Measurements from ENCODE around the gene CASP8AP2. TPM values are rescaled to one million over a fixed set of nuclear protein-coding genes. Genes with fewer than 3 reads are reported as not detected.
"Not testable (repeated sequence)": the region's sequence is repeated elsewhere in the genome, so short reads cannot be mapped to it uniquely, and the experiment has no call there.

The CASP8AP2 gene
- polyA plus RNA-seq, 10 donors, result 10.7 to 19.2 (median 16.1) TPM

DNA sequence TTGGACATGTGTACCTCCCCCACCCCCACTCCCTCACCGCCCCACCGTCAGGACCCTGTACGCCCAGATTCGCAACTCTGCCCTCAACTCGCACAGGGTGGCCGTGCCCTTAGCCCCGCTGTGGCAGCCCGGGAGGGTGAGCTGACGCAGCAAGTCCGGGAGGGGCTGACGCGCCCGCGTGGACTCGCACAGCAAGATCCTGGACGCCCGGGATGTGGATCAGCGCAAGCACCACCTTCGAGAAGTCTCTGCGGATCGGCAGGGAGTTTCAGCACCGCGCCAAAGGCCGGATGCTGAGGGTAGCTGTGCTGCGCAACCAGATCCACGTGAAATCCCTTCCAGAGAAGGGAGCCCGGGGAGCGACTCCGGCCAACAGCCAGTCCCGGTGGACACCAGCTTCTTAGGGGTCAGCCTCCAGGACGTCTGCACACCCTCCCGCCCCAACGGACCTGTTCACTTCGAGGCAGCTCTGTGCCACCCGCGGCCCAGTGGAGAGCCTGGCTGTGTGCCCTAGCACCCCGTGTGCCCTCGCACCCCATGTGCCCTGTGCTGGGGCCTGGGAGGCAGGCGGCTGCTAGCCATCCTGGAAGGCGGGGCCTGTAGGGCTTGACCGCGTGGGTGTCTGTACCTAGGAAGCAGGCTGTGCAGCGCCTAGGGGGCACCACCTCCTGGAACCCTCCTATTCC lies 57.9 kb downstream of the CASP8AP2 start:
- DNase-seq, result no peak

DNA sequence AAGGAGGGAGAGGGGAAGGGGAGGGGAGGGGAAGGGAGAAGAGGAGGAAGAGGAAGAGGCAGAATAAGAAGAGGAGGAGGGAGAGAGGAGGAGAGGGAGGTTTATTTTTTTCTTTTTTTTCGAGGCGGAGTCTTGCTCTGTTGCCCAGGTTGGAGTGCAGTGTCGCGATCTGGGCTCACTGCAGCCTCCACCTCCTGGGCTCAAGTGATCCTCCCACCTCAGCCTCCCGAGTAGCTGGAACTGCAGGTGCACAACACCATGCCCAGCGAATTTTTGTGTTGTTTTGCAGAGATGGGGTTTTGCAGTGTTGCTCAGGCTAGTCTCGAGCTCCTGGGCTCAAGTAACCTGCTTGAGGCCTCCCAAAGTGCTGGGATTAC lies 58.4 kb downstream of the CASP8AP2 start:
- no peak for DNase-seq

DNA sequence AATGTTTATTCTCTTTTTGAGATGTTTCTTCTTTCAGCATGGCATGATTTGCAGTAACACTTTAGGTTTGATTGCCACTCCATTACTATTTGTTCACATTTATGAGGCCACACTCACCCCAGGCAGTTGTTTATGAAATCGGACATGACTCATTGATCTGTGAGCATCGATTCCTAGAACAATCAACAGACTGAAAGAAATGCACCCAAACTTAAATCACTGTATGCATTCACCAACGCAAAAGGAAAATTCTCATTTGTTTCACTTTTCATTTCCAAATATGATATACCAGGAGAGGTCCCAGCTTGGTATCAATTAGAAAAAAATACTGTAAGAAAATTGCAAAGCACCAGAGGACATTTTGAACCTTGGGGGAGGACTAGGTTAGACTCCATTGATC lies 59.2 kb downstream of the CASP8AP2 start:
- no peak for DNase-seq

DNA sequence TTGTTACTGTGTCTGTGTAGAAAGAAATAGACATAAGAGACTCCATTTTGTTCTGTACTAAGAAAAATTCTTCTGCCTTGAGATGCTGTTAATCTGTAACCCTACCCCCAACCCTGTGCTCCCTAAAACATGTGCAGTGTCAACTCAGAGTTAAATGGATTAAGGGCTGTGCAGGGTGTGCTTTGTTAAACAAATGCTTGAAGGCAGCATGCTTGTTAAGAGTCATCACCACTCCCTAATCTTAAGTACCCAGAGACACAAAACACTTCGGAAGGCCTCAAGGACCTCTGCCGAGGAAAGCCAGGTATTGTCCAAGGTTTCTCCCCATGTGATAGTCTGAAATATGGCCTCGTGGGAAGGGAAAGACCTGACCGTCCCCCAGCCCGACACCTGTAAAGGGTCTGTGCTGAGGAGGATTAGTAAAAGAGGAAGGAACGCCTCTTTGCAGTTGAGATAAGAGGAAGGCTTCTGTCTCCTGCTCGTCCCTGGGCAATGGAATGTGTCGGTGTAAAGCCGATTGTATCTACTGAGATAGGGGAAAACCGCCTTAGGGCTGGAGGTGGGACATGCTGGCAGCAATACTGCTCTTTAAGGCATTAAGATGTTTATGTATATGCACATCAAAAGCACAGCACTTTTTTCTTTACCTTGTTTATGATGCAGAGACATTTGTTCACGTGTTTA lies 61.3 kb downstream of the CASP8AP2 start:
- not testable (repeated sequence) for DNase-seq

DNA sequence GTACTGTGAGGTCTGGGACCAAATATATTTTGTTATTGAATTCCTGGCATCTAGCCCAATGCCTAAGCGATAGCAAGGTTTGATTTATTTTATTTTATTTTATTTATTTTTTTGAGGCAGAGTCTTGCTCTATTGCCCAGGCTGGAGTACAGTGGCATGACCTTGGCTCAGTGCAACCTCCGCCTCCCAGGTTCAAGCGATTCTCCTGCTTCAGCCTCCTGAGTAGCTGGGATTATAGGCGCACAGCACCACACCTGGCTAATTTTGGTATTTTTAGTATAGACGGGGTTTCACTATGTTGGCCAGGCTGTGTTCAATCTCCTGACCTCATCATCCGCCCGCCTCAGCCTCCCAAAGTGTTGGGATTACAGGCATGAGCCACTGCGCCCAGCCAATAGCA lies 62.9 kb downstream of the CASP8AP2 start:
- not testable (repeated sequence) for DNase-seq

DNA sequence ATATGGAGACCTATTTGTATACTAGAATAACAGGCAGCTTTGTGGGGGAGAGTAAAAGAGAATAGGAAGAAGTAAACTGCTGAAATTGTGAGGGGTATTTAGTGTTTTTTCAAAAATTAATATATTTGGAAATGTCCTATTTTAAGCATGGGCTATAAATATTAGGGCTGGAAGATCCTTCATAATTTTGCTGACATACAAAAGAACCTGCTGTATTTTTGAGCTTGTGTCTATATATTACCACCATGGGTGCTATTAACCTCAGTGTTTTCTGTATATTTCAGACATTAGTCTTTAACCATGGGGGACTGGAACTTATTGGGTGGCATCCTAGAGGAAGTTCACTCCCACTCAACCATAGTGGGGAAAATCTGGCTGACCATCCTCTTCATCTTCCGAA lies 64.5 kb downstream of the CASP8AP2 start, which contains the start of gene GJA10:
Gene GJA10 (plus strand): TSS at position 301 of the 400 bp plus-strand sequence. CDS start 0 bp downstream, at position 301.
- no peak for DNase-seq

DNA sequence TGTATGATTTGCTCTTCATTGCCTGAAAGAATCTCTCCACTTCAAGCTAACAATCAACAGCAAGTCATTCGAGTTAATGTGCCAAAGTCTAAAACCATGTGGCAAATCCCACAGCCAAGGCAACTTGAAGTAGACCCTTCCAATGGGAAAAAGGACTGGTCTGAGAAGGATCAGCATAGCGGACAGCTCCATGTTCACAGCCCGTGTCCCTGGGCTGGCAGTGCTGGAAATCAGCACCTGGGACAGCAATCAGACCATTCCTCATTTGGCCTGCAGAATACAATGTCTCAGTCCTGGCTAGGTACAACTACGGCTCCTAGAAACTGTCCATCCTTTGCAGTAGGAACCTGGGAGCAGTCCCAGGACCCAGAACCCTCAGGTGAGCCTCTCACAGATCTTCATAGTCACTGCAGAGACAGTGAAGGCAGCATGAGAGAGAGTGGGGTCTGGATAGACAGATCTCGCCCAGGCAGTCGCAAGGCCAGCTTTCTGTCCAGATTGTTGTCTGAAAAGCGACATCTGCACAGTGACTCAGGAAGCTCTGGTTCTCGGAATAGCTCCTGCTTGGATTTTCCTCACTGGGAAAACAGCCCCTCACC lies 65.7 kb downstream of the CASP8AP2 start:
- DNase-seq, result peak; percentile 42 to 86 (median 74)

DNA sequence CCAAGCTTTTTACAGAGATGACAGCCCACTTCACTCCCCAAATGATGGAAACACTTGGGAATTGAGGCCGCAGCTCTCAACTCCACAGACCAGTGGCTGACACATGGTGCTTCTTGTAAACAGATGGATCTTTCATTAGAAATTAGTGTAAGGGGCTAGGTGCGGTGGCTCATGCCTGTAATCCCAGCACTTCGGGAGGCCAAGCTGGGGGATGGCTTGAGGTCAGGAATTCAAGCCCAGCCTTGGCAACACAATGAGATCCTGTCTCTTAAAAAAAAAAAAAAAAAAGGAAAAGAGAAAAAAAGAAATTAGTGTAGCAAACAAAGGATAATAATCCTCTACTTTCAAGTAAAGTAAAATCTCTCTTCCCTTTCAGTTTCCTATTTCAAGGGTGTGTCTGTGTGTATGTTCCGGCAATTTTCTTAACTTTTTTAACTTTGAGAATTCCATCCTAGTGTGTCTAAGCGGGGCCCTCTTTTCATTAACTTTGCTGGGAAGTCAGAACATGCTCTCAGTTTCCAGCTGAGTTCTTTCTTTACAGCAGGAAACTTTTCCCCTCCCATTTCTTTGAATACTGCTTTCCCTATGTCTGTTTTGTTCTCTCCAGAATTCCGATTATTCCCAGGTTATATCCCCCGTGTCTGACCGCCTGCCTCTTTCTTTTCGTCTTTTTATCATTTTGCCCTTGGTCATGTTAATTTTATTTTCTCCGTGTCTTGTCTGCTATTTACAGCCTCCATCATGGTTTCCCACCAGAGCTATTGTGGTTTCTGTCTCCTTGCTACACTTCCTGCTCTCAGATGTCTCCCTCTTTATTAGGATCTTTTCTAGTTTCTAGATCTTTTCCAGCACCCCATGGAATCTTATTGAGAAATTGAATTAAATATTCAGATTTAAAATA lies 80.6 kb downstream of the CASP8AP2 start:
- not testable (repeated sequence) for DNase-seq

DNA sequence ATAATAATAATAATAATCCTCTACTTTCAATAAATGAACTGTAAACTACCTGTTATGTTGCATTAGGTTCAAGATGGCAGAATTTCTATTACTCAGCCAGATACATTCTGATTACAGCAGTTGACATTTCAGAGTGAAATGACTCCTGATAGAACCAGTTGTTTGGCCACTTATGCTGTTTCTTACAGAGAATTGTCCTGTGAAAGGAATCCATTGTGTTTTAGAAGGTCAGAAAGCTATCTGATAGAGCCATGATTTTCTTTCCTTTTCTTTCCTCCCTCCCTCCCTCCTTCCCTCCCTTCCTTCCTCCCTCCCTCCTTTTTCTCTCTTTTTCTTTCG lies 81.2 kb downstream of the CASP8AP2 start:
- DNase-seq, result no peak

DNA sequence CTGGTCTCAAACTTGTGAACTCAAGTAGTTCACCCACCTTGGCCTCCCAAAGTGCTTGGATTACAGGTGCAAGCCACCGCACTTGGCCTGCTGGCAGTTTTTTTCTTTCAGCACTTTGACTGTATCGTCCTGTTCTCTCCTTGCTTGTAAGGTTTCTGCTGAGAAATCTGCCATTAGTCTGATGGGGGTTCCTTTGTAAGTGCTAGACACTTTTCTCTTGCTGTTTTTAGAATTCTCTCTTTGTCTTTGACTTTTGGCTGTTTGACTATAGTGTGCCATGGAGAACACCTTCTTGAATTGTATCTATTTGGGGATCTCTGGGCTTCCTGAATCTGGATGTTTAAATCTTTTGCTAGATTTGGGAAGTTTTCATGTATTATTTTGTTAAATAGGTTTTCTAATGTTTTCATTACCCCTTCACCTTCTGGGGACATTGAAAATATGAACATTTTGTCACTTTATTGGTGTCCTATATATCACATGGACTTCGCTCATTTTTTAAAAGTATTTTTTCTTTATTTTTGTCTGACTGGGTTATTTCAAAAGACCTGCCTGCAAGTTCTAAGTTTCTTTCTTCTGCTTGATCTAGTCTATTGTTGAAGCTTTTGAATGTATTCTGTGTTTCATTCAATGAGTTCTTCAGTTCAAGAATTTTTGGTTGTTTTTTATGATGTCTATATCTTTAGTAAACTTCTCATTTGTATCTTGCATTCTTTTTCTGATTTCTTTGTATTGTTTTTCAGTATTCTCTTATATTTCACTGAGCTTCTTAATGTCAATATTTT lies 86.6 kb downstream of the CASP8AP2 start:
- DNase-seq, result no peak

DNA sequence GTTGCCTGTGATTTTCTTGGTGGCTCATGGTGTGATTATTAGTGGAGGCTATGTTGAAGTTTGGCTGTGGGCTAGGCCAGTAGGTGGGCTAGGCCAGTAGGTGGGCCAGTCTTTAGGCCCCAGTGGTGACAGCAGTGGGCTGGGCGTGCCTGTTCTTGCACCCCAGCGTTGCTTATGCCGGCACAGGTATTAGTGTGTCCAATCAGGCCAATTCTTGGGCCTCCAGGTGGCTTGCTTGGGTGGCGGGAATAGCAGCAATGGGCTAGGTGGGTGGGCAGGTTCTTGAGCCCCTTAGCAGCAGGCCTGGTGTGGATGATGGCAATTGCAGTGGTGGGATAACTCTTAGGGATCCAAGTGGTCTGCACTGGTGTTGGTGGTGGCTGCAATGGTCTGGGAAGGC lies 87.5 kb downstream of the CASP8AP2 start:
- no peak for DNase-seq

DNA sequence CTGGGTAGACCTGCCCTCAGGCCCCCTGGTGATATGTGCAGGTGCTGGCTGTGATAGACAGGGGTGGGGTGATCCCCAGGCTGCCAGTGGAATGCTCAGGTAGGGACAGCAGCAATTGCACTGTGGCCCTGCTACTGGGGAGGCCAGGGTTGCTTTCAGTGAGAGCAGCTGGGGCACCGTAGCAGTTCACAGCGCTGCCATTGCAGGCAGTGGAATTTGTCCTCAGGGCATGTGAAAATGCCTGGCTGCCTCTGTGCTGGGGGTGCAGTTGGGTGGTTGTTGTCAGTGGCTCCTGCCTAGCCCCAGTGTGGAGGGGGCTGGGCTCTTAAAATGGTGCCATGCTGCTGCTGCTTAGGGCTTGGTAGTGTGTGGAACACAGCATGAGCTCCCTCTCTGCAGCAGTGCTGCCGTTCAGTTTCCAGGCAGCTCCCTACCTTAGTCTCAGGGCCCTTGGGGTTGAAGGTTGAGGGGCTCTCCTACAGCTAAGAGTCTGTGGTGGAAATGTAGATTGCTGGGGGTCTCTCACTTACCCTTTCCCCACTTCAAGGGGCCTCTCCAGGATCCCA lies 88.2 kb downstream of the CASP8AP2 start:
- no peak for DNase-seq

Other genes with a start within 250 kb of the CASP8AP2 start
- gene LYRM2, start 191.1 kb upstream of the CASP8AP2 start, polyA plus RNA-seq (ENCODE audit: insufficient read length in 10 of 10), result 10 to 100 TPM; 21.7 to 35.8 (median 27.7) TPM
- 10 to 100 TPM; 23.6 to 34.6 (median 30.7) TPM for gene MDN1, start 10.1 kb upstream of the CASP8AP2 start, polyA plus RNA-seq (ENCODE audit: insufficient read length in 10 of 10)
- gene GJA10, start 64.6 kb downstream of the CASP8AP2 start, polyA plus RNA-seq (ENCODE audit: insufficient read length in 10 of 10), result not detected